Stimulated activated CD8-positive, alpha-beta memory T cell treated with anti-CD3 and anti-CD28 coated beads, Interleukin-4, amount 100 ng/mL, for 1 hour (primary cell): ENCODE measurements around the gene ASTE1.
"Not testable (repeated sequence)": the region's sequence is repeated elsewhere in the genome, so short reads cannot be mapped to it uniquely, and the experiment has no call there.

Experiments
- DNase-seq, 2 donors: peaks; one replicate each; pipeline ENCODE4 v3.0.0-alpha.2; 2020; ENCODE audit warnings: low read depth in 2 of 2, low spot score in 1 of 2

The ASTE1 gene

DNA sequence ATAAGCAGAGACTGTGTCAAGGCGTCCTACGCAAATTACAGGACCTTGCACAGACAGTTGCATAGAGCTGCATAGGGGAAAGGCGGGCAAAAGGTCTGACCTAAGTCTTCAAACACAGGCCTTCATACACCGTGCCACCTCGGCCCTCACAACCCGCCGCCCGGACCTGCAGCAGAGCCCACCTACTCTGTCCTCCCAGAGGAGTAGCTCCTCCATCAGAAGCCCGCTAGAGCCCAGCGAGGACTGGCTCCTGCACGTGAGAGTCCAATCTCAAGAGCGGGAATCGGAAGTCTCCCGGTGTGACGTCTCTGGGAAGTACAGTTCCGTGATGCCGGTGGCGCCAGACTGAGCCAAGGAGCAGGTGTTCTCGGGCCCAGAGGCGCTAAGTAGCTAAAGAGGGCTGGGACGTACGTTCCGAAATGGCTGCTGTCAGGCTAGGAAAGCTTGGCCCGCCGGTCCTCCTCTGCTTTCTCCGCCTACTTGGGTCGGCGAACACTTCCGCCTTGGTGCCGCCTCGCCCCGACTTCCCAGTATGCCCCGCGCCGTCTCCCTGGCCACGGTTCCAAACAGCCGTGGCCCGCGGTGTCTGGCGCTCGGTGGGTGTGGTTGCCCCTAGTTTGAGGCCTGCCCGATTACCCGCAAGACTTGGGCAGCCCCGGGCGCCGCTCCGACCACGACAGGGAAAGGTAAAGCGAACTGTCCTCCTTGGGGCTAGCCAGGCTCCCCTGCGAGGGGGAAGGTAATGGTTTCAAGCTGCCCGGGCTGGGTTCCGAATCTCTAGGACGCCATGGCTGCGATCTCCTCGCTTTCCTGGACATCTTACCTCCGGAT is at the start of gene ASTE1, which contains the start of gene NEK11:
Gene ASTE1, minus strand, starts transcription at position 505 of the 831 bp plus-strand sequence. CDS start 1,519 bp downstream, outside the sequence.
Gene NEK11, plus strand, starts transcription at position 557 of the 831 bp plus-strand sequence. CDS start 2,832 bp downstream, outside the sequence.
- peak; percentile 83 to 86 for DNase-seq

- no peak for DNase-seq
Measured at GRCh38 chr3:131075632-131076328, 49.2 kb upstream of the ASTE1 start.

DNA sequence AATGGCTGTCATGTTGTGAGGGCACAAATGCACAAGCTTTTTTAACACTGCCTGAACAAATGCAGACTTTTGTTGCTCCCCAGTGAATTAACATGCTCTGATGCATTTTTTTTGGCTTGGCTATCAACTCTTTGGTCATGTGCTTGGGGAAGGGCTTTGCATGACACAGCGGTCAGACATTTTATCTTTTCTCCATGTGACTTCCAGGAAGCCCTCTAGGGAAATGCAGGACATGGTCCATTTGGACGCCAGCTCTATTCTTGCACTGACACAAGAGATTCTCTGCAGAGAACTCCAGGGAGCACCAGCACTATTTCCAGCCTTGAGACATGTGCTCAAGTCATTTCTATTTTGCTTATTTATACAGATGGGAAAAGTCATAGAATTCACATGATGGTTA is 46.2 kb upstream of the ASTE1 start:
- DNase-seq = no peak

- no peak for DNase-seq
Measured at GRCh38 chr3:131072099-131072559, 45.5 kb upstream of the ASTE1 start.

- no peak for DNase-seq
Measured at GRCh38 chr3:131067983-131068382, 41.4 kb upstream of the ASTE1 start.

- no peak for DNase-seq
Measured at GRCh38 chr3:131053043-131053859, 26.6 kb upstream of the ASTE1 start.

DNA sequence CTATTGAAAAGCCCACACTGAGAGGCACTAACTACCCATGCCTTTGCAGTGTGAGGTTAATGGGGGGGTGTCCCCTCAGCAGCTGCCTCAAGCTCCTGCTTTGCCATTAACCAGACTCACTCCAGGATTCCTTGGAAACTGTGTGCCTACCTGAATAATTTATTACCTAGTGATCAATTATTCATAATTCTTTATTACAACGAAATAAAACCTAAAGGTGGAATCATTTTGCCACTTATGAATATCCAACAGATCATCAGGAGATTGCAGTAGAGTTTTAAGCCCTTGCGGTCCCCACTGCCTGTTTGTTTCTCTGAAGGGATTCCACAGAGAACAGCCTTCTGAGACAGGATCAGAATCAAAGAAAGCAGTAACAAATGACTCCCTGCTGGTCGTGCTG is 23.4 kb upstream of the ASTE1 start:
- DNase-seq = no peak

DNA sequence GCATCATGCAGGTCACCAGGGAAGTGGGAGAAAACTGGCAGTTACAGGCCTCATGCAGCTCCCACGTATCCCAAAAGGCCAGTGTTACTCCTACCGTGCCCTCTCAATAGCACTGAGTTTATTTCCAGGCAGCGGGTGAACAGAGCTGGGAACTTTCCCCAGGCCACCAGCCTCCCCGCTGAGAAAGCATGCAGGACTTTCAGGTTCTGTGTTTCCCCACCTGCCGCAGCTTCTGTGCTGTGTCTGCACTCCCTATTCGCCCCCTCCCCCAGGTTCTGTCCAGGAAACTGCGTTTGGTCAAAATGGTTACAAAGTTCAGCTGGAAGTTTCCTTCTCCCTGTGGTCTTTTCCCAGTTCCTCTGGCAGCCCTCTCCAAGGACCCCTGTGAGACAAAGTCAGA is 21.4 kb upstream of the ASTE1 start:
- no peak for DNase-seq

GRCh38 chr3:131047582-131047981 is 21.0 kb upstream of the ASTE1 start:
- DNase-seq = no peak

DNA sequence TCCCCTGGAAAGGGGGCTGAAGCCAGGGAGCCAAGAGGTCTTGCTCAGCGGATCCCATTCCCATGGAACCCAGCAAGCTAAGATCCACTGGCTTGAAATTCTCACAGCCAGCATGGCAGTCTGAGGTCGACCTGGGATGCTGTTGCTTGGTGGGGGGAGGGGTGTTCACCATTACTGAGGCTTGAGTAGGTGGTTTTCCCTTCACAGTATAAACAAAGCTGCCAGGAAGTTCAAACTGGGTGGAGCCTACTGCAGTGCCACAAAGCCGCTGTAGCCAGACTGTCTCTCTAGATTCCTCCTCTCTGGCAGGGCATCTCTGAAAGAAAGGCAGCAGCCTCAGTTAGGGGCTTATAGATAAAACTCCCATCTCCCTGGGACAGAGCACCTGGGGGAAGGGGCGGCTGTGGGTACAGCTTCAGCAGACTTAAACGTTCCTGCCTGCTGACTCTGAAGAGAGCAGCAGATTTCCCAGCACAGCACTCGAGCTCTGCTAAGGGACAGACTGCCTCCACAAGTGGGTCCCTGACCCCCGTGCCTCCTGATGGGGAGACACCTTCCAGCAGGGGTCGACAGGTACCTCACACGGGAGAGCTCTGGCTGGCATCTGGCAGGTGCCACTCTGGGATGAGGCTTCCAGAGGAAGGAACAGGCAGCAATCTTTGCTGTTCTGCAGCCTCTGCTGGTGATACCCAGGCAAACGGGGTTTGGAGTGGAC is 15.8 kb upstream of the ASTE1 start:
- not testable (repeated sequence) for DNase-seq

- no peak for DNase-seq
Measured at GRCh38 chr3:131038326-131038725, 11.7 kb upstream of the ASTE1 start.

DNA sequence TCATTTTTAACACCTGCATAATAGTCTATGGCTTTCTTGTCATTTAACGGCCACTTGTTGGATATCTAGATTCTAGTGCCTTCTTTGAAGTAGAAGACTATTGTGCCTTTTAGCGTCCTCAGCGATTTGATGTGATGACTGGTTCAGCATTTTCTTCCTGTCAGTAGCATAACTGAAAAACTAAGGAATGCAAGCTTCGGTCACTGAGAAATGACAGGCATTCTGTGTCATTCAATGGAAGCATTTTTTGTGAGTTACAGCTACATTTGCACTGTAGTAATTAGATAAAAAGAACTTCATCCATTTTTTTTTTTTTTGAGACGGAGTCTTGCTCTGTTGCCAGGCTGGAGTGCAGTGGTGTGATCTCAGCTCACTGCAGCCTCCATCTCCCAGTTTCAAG is 10.4 kb upstream of the ASTE1 start:
- no peak for DNase-seq

GRCh38 chr3:131036200-131036816 is 9.7 kb upstream of the ASTE1 start:
- no peak for DNase-seq

DNA sequence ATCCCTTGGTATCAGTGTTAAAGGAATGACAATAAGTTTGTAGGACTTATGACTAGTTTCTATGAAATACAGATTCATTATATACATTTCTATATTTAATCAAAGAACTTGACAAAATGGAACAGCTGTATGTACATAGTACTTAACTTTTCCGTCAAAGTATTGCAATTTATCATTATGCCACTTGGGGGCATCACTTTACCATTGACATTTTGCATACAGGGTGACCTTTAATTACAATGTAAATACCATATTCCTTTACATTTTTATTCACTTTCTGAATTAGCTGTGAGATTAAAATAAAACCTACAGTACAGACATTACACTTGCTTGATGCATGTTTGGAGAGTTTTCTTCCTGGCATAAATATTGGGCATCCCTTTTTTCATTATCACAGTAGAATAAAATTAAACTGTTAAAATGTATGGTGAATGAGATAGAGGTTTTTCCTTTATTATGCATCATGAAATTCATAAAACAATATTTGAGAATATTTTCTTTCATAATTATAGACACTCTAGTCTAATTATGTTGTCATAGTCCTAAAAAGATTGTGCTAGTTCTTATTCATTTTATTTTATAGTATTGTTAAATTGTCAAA is 7.0 kb upstream of the ASTE1 start:
- no peak for DNase-seq

DNA sequence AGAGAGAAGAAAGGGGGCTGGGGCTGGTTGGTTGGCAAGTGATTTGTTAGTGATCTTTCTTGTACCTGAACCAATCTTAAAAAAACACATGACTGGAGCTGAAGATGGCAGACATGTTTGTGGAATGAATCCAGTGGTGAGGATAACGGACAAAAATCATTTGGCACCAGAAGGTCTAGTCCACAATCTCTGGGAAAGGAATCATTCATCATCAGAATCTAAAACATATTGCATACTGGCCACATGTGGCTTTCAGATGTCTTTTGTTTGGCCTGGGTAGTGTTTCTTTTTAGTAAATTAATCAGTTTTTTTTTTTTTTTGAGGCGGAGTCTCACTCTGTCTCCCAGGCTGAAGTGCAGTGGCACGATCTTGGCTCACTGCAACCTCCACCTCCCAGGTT is 5.0 kb upstream of the ASTE1 start:
- no peak for DNase-seq

GRCh38 chr3:131028844-131029243 is 2.2 kb upstream of the ASTE1 start:
- no peak for DNase-seq

- no peak for DNase-seq
Measured at GRCh38 chr3:131025539-131025938, 1.1 kb downstream of the ASTE1 start.

DNA sequence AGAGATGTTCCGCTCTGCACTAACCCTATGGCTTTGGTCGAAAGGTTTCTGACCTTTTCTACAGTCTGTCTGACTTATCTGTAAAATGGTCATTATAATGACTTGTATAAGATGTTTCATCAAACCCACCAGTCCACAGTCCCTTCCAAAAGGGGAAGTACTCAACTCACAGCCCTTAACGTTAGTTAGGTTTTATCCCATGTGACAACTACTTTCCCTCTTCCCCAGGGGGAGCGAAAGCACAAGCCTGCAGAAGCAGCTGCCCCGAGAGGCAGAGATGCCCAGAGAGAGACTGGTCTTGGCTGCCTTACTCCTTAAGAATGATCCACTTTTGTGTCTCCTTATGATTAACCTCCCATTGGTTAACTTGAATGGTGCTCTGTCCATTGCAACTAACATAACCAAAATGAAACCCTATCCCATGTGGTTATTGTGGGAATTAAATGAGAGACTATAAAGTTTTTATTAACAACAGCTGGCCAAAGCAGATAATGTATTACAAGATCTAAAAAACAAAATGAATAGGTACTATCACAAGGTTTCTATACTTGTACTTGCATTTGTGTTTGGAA is 6.4 kb downstream of the ASTE1 start:
- DNase-seq = no peak

DNA sequence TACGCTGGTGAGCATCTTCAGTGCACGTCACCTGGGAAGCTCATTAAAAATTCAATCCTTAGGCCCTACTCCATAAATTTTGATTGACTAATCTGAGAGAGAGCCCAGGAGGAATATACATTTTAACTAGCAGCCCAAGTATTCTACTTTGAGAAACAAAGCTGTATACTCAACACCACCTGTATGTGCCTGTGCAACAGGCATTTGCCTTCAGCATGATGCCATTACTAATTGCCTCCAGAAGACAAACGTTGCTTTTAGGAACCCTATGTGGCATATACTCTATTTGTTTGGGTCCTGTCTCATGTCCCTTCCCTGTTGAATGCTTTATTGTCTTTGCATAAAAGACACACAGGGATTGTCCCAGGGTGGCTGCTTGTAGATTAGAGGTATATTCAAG is 7.7 kb downstream of the ASTE1 start:
- DNase-seq = no peak

- DNase-seq = no peak
Measured at GRCh38 chr3:131009698-131010097, 16.9 kb downstream of the ASTE1 start.
